Common myeloid progenitor, CD34-positive (primary cell): Measurements from ENCODE around the gene KMT2E.

Source experiments
- CTCF ChIA-PET: fragments of 350-600 bp; sonication (Branson Sonifier 250); formaldehyde crosslinking; loops from one replicate; lab custom pipeline; 2021; ENCODE audit warnings: antibody characterized with exemption; lab: Charles Lee
- POLR2A ChIA-PET: fragments of 350-600 bp; sonication (Branson Sonifier 250); formaldehyde crosslinking; loops from one replicate; lab custom pipeline; 2021; ENCODE audit warnings: antibody characterized with exemption; lab: Charles Lee
- DNase-seq, 3 donors: peaks; one replicate each; pipeline versions ENCODE4 v3.0.0 to v3.0.0-alpha.2; 2013
- H3K27ac ChIP-seq, 2 experiments: 1 replicate in 1 of 2; 2 replicates in 1 of 2; pipeline ENCODE4 v1.7.0; 2013; ENCODE audit warnings: inconsistent platforms in 2 of 2, low read length in 2 of 2, mild to moderate bottlenecking in 2 of 2, low read depth in 1 of 2, moderate library complexity in 1 of 2; ENCODE audit not compliant: severe bottlenecking in 2 of 2, insufficient read depth in 1 of 2, poor library complexity in 1 of 2
- H3K27me3 ChIP-seq, 5 experiments: replicated peaks in 2 of 5; 1 replicate in 3 of 5; 2 replicates in 2 of 5; pipeline versions ENCODE4 v1.6.1 to v1.7.0; 2013; ENCODE audit warnings: low read length in 4 of 5, mild to moderate bottlenecking in 2 of 5, moderate library complexity in 2 of 5, inconsistent platforms in 1 of 5; ENCODE audit not compliant: insufficient read depth in 5 of 5, control insufficient read depth in 4 of 5
- H3K36me3 ChIP-seq, 4 experiments: 1 replicate in 2 of 4; 2 replicates in 2 of 4; pipeline versions ENCODE4 v1.6.1 to v1.7.0; 2013; ENCODE audit warnings: low read length in 3 of 4, control low read depth in 1 of 4, mild to moderate bottlenecking in 1 of 4; ENCODE audit not compliant: control insufficient read depth in 4 of 4, insufficient read depth in 4 of 4
- H3K4me1 ChIP-seq, 4 experiments: 1 replicate in 3 of 4; 2 replicates in 1 of 4; pipeline versions ENCODE4 v1.6.1 to v1.7.1; 2013; ENCODE audit warnings: low read length in 3 of 4, mild to moderate bottlenecking in 3 of 4, control low read depth in 1 of 4, inconsistent platforms in 1 of 4, moderate library complexity in 1 of 4; ENCODE audit not compliant: control insufficient read depth in 4 of 4, insufficient read depth in 4 of 4; ENCODE audit errors: control extremely low read depth in 1 of 4
- H3K4me3 ChIP-seq, 7 experiments: 1 replicate in 4 of 7; 2 replicates in 3 of 7; pipeline versions ENCODE4 v1.5.1 to v1.7.0; 2013; ENCODE audit warnings: mild to moderate bottlenecking in 7 of 7, low read length in 6 of 7, moderate library complexity in 6 of 7, inconsistent platforms in 2 of 7, low read depth in 2 of 7, control low read depth in 1 of 7; ENCODE audit not compliant: insufficient read depth in 4 of 7, control insufficient read depth in 1 of 7; ENCODE audit errors: extremely low read depth in 1 of 7
- H3K9me3 ChIP-seq, 5 experiments: 1 replicate in 4 of 5; 2 replicates in 1 of 5; pipeline versions ENCODE4 v1.6.1 to v1.7.1; 2013; ENCODE audit warnings: low read length in 4 of 5, mild to moderate bottlenecking in 2 of 5, inconsistent platforms in 1 of 5, low read depth in 1 of 5, moderate library complexity in 1 of 5; ENCODE audit not compliant: control insufficient read depth in 4 of 5, insufficient read depth in 2 of 5; ENCODE audit errors: control extremely low read depth in 1 of 5
- WGBS: methylation state at CpG from one replicate; pipeline ENCODE4 v1.1.5; 2013; ENCODE audit not compliant: insufficient coverage; 5-methylcytosine and 5-hydroxymethylcytosine counted together

Gene KMT2E

DNA sequence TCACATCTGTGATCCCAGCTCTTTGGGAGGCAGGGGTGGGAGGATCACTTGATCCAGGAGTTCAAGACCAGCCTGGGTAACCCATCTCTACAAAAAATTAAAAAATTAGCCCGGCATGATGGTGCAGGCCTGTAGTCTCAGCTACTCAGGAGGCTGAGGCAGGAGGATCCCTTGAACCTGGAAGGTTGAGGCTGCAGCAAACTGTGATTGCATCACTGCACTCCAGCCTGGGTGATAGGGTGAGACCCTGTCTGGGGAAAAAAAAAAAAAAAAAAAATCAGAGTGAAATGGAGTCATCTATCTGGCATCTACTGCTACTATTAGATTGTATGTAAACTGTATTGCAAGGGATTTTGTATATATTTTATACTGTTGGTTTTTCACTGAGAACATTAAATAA is 59.1 kb downstream of the KMT2E start:
- Histone ChIP-seq H3K4me3 (no peak overlapping the region), H3K36me3 (peaks cover 26 to 89% (median 57%) of the 10 kb centered on the region in 4 experiments), H3K9me3 (no peaks in the 10 kb centered on the region), H3K27ac (no peak overlapping the region), H3K27me3 (no peaks in the 10 kb centered on the region), H3K4me1 (no peaks in the 10 kb centered on the region)
- POLR2A ChIA-PET: no interaction called here
- CTCF ChIA-PET: interaction anchor here (1.3 kb wide), 1 partner anchor 265 kb away, joined by 3 read pairs; no protein-coding TSS in a partner anchor
- 100% methylated on average over 1 of the region's 1 CpG for WGBS
- DNase-seq: no peak

DNA sequence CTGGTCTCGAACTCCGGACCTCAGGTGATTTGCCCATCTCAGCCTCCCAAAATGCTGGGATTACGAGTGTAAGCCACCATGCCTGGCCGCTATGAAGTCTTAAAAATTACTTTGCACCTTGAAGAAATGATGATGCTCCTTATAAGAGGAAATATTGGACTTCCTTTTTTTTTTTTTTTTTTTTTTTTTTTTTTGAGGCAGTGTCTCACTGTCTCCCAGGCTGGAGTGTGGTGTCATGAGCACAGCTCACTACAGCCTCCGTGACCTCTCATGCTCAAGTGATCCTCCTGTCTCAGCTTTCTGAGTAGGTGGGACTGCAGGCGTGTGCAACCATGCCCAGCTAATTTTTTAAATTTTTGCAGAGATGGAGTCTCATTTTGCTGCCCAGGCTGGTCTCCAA is 65.3 kb downstream of the KMT2E start:
- Histone ChIP-seq H3K9me3 (no peaks in the 10 kb centered on the region), H3K4me1 (no peaks in the 10 kb centered on the region), H3K4me3 (no peak overlapping the region), H3K27me3 (no peaks in the 10 kb centered on the region), H3K27ac (no peak overlapping the region), H3K36me3 (peaks cover 26 to 95% (median 55%) of the 10 kb centered on the region in 4 experiments)
- POLR2A ChIA-PET: interaction anchor here (0.7 kb wide), 1 partner anchor 79 kb away, joined by 3 read pairs; no protein-coding TSS in a partner anchor
- CTCF ChIA-PET: interaction anchor here (0.8 to 1.1 kb wide), 4 partner anchors 13 to 98 kb away, joined by 3 to 5 read pairs (median 3); no protein-coding TSS in a partner anchor
- DNase-seq: no peak
- 100% methylated on average over 3 of the region's 6 CpGs for WGBS

DNA sequence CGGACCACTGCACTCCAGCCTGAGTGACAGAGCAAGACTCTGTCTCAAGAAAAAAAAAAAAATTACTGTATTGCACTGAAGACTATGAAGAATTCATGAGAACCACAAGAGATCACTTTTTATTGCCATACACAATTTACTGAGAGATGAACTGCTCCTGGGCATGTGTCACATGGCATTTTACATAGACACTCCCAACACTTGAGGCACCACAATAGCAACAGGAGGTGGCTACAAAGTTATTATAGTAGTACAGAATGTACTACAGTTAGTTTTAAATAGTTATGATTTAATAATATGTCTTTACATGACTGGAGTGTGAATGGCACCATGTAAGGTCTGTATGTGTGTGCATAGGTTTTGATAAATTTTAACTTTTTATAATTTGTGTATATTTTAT is 70.6 kb downstream of the KMT2E start:
- Histone ChIP-seq H3K4me1 (no peaks in the 10 kb centered on the region), H3K9me3 (no peaks in the 10 kb centered on the region), H3K36me3 (peaks cover 12 to 68% (median 39%) of the 10 kb centered on the region in 4 experiments), H3K27me3 (no peaks in the 10 kb centered on the region), H3K27ac (no peak overlapping the region), H3K4me3 (no peak overlapping the region)
- no peak for DNase-seq
- CTCF ChIA-PET: no interaction called here
- POLR2A ChIA-PET: interaction anchor here (0.9 kb wide), 1 partner anchor 17 kb away, joined by 5 read pairs; no protein-coding TSS in a partner anchor
- WGBS: 100% methylated on average over 1 of the region's 1 CpG

DNA sequence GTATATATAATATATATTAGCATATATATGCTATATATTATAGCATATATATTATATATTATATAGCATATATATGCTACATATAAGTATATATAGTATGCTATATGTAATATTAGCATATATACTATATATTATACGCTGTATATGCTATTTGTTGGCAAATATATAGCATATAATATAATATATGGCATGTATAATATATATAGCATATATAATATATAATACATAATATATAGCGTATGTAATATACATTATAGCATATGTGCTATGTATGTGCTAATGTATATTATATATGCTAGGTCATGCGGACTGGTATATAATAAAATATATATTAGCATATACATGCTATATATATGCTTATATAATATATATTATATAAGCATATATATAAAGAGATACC is 72.8 kb downstream of the KMT2E start:
- Histone ChIP-seq H3K36me3 (peaks cover 14 to 58% (median 36%) of the 10 kb centered on the region in 4 experiments), H3K27me3 (no peaks in the 10 kb centered on the region), H3K27ac (no peak overlapping the region), H3K4me3 (no peak overlapping the region), H3K9me3 (no peaks in the 10 kb centered on the region), H3K4me1 (no peaks in the 10 kb centered on the region)
- no CpG with 5 or more reads among the region's 3 CpGs for WGBS
- POLR2A ChIA-PET: interaction anchor here (1.1 kb wide), 1 partner anchor 10 kb away, joined by 3 read pairs; no protein-coding TSS in a partner anchor
- CTCF ChIA-PET: interaction anchor here (0.6 to 1.0 kb wide), 2 partner anchors 11 to 12 kb away, joined by 3 to 5 read pairs; no protein-coding TSS in a partner anchor
- DNase-seq: no peak

DNA sequence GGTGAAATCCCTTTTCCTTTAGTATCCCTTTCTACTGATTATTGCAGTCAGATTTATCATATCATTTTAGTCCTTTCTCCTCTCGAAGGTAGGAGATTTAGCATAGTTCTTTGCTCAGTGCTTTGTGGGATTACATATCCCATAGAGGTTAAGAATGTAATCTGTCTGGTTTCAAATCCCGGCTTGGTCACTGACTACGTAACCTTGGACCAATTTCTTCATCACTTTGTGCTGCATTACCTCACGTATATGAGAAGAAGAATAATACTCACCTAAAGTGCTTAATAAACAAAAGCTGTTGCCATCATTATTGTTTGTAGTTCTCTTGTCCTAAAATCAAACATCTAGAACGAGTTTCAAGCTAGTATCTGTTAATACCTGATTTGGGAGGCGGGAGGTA is 74.0 kb downstream of the KMT2E start:
- no peaks in the 10 kb centered on the region for H3K9me3 ChIP-seq
- WGBS: 87% methylated on average over 3 of the region's 6 CpGs
- DNase-seq: no peak
- H3K4me3 ChIP-seq: no peak overlapping the region
- H3K27ac ChIP-seq: no peak overlapping the region
- peaks cover 16 to 56% (median 36%) of the 10 kb centered on the region in 4 experiments for H3K36me3 ChIP-seq
- ChIA-PET POLR2A (no interaction called here), CTCF (interaction anchor here (0.8 to 1.0 kb wide), 2 partner anchors 13 to 23 kb away, joined by 3 to 5 read pairs; no protein-coding TSS in a partner anchor)
- H3K27me3 ChIP-seq: no peaks in the 10 kb centered on the region
- no peaks in the 10 kb centered on the region for H3K4me1 ChIP-seq

DNA sequence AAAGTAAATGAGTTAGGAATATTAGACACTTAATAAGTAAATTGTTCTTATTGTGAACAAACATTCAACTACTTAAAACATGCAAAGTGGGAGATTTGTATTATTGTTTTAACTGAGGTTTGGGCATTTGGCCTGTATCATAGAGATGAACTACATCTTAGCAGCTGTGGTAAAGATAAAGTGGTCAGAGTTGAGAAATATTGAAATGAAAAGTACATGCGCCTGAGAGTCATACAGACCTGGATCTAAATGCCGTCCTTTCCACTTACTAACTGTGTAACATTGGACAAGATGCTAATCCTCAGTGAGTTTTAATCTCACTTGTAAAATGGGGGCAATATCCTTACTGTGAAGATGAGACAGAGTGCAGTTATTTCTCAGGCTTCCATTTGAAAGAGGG is 74.5 kb downstream of the KMT2E start:
- WGBS: 100% methylated on average over 1 of the region's 2 CpGs
- Histone ChIP-seq H3K4me1 (no peaks in the 10 kb centered on the region), H3K9me3 (no peaks in the 10 kb centered on the region), H3K27ac (no peak overlapping the region), H3K36me3 (peaks cover 15 to 54% (median 35%) of the 10 kb centered on the region in 4 experiments), H3K4me3 (no peak overlapping the region), H3K27me3 (no peaks in the 10 kb centered on the region)
- ChIA-PET CTCF (interaction anchor here (0.8 kb wide), 1 partner anchor 22 kb away, joined by 3 read pairs; no protein-coding TSS in a partner anchor), POLR2A (no interaction called here)
- no peak for DNase-seq

DNA sequence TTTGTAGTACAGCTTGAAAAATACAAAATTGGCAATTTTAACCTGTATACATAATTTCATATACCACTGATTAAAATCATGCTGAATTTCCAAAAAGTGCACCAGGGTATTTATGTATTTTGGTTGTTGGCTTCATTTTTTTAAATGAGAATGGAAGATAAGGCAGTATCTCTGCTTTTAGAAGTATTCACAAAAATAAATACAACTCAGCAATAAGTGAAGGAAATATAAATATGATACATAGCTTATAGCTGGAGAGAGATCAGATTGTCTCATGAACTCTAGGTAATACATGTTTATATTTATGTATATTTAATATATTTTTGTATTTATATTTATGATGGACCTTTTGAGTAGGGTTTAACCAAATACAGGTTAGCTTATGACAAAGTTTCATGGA is 81.0 kb downstream of the KMT2E start:
- DNase-seq: no peak
- no peaks in the 10 kb centered on the region for H3K27me3 ChIP-seq
- H3K9me3 ChIP-seq: no peaks in the 10 kb centered on the region
- ChIA-PET POLR2A (no interaction called here), CTCF (interaction anchor here (1.0 to 1.5 kb wide), 2 partner anchors 12 to 23 kb away, joined by 3 read pairs; no protein-coding TSS in a partner anchor)
- no peak overlapping the region for H3K27ac ChIP-seq
- H3K36me3 ChIP-seq: peaks cover 0 to 63% (median 34%) of the 10 kb centered on the region in 4 experiments
- no peaks in the 10 kb centered on the region for H3K4me1 ChIP-seq
- no peak overlapping the region for H3K4me3 ChIP-seq
